ENCODE results near the gene FMN1. TPM values are rescaled to one million over a fixed set of nuclear protein-coding genes. Genes with fewer than 3 reads are reported as not detected.
A peak's percentile ranks its signal among the peaks of the same experiment; 100 is the strongest.

The FMN1 gene
- total RNA-seq (2014; rRNA removed; shearing (Covaris generic)) = 3.6 TPM in 2 replicates

GRCh38 chr15:33194704-33195670 lies at the start of gene FMN1:
Gene FMN1 (minus strand): TSS chr15:33194714. CDS start chr15:33154914, 39,800 bp downstream.
- peak; percentile 92 for DNase-seq (ENCODE audit: low spot score)

- peak; percentile 41 for DNase-seq (ENCODE audit: low spot score)
Measured at GRCh38 chr15:33243869-33244268, 49.4 kb upstream of the FMN1 start.

GRCh38 chr15:33243393-33243792 lies 48.9 kb upstream of the FMN1 start:
- no peak for DNase-seq (ENCODE audit: low spot score)

GRCh38 chr15:33242669-33243191 lies 48.2 kb upstream of the FMN1 start:
- peak; percentile 25 for DNase-seq (ENCODE audit: low spot score)

- DNase-seq (ENCODE audit: low spot score) = peak; percentile 17
Measured at GRCh38 chr15:33242165-33242564, 47.7 kb upstream of the FMN1 start.

GRCh38 chr15:33236841-33237509 lies 42.5 kb upstream of the FMN1 start:
- DNase-seq (ENCODE audit: low spot score) = no peak

GRCh38 chr15:33234020-33234461 lies 39.5 kb upstream of the FMN1 start:
- peak; percentile 42 for DNase-seq (ENCODE audit: low spot score)

- peak; percentile 76 for DNase-seq (ENCODE audit: low spot score)
Measured at GRCh38 chr15:33226559-33227181, 32.2 kb upstream of the FMN1 start.

- no peak for DNase-seq (ENCODE audit: low spot score)
Measured at GRCh38 chr15:33218071-33218491, 23.6 kb upstream of the FMN1 start.

- DNase-seq (ENCODE audit: low spot score) = peak; percentile 26
Measured at GRCh38 chr15:33215941-33216872, 21.7 kb upstream of the FMN1 start.

GRCh38 chr15:33211176-33211808 lies 16.8 kb upstream of the FMN1 start:
- DNase-seq (ENCODE audit: low spot score) = no peak

- no peak for DNase-seq (ENCODE audit: low spot score)
Measured at GRCh38 chr15:33209575-33210481, 15.3 kb upstream of the FMN1 start.

GRCh38 chr15:33207646-33208045 lies 13.1 kb upstream of the FMN1 start:
- DNase-seq (ENCODE audit: low spot score) = no peak

GRCh38 chr15:33206366-33206765 lies 11.9 kb upstream of the FMN1 start:
- no peak for DNase-seq (ENCODE audit: low spot score)

GRCh38 chr15:33204926-33205325 lies 10.4 kb upstream of the FMN1 start:
- DNase-seq (ENCODE audit: low spot score) = no peak

- DNase-seq (ENCODE audit: low spot score) = no peak
Measured at GRCh38 chr15:33204087-33204486, 9.6 kb upstream of the FMN1 start.

GRCh38 chr15:33201491-33202231 lies 7.1 kb upstream of the FMN1 start:
- DNase-seq (ENCODE audit: low spot score) = peak; percentile 91

- no peak for DNase-seq (ENCODE audit: low spot score)
Measured at GRCh38 chr15:33200903-33201302, 6.4 kb upstream of the FMN1 start.

GRCh38 chr15:33200444-33200843 lies 5.9 kb upstream of the FMN1 start:
- DNase-seq (ENCODE audit: low spot score) = peak; percentile 43
